Kidney (tissue), 14 donors: ENCODE measurements around the gene NPSR1. TPM values are rescaled to one million over a fixed set of nuclear protein-coding genes. Genes with fewer than 3 reads are reported as not detected.

Experiments
- DNase-seq, 5 donors: peaks; one replicate each; pipeline ENCODE4 v3.0.0-alpha.2; 2013 to 2020
- FAIRE-seq: peaks from 2 replicates; lab custom pipeline; 2012; peaks lifted over from hg19 to GRCh38; lab: Jason Lieb, UNC
- H3K27ac ChIP-seq, 2 donors: one replicate each; pipeline ENCODE4 v1.7.0; 2013; ENCODE audit warnings: low read depth in 2 of 2, low read length in 2 of 2, inconsistent platforms in 1 of 2
- H3K27me3 ChIP-seq: one replicate; pipeline ENCODE4 v1.7.1; 2013; ENCODE audit warnings: low read length, inconsistent platforms; ENCODE audit not compliant: control insufficient read depth, insufficient read depth
- H3K36me3 ChIP-seq, 3 donors: one replicate each; pipeline versions ENCODE4 v1.7.0 to v1.7.1; 2013; ENCODE audit warnings: low read length in 3 of 3, control low read depth in 1 of 3, inconsistent platforms in 1 of 3; ENCODE audit not compliant: insufficient read depth in 3 of 3, control insufficient read depth in 2 of 3
- H3K4me1 ChIP-seq, 3 donors: one replicate each; pipeline versions ENCODE4 v1.7.0 to v1.7.1; 2013; ENCODE audit warnings: low read length in 3 of 3, inconsistent platforms in 1 of 3, low read depth in 1 of 3; ENCODE audit not compliant: control insufficient read depth in 2 of 3, insufficient read depth in 2 of 3
- H3K4me3 ChIP-seq, 3 donors: one replicate each; pipeline versions ENCODE4 v1.7.0 to v1.8.1; 2013; ENCODE audit warnings: low read length in 3 of 3, control low read depth in 1 of 3, inconsistent platforms in 1 of 3
- H3K9ac ChIP-seq, 3 donors: one replicate each; pipeline versions ENCODE4 v1.7.0 to v1.7.1; 2013; ENCODE audit warnings: low read length in 3 of 3, control low read depth in 1 of 3, inconsistent platforms in 1 of 3
- H3K9me3 ChIP-seq, 3 donors: one replicate each; pipeline versions ENCODE4 v1.7.0 to v1.7.1; 2013; ENCODE audit warnings: low read length in 3 of 3, control low read depth in 1 of 3, inconsistent platforms in 1 of 3; ENCODE audit not compliant: control insufficient read depth in 2 of 3, insufficient read depth in 1 of 3
- CTCF ChIP-seq: IDR thresholded peaks from 3 replicates; pipeline ENCODE4 v1.5.1; 2012; ENCODE audit warnings: mild to moderate bottlenecking, moderate library complexity, borderline replicate concordance; ENCODE audit not compliant: insufficient read depth; ENCODE audit errors: extremely low read depth
- intact Hi-C: fragments of 100-400 bp; cut with DNase I; formaldehyde crosslinking; loops from one replicate; pipeline ENCODE4 v1.11.1; 2022
- polyA plus RNA-seq: library from polyadenylated mRNA; stranded (reverse); fragments of 350-450 nt; fragmentation: Illumina TruSeq; extraction: RNeasy Lipid Tissue Mini Kit (QIAGEN cat#74804); gene quantifications from one replicate; pipeline ENCODE4 v1.2.3, GENCODE V29; 2014; ENCODE audit warnings: low read depth, low replicate concordance; ENCODE audit not compliant: insufficient read depth
- total RNA-seq: library from RNA; stranded (reverse); fragmentation: NEBNext Ultra II Directional; extraction: Animal tissue kit (Norgen Biotek cat#: 25700); gene quantifications from one replicate; pipeline ENCODE4 v1.2.1, GENCODE V29; 2021
- donor health status: control.
- donor health status: control.
- donor health status: control.
- donor health status: control.
- donor health status: control.
- donor health status: DM: yes; HTN: yes; CAD: no.
- donor health status: Normal renal cell carcinoma (clear cell type).

Gene NPSR1
- total and polyA plus RNA-seq, 2 donors from 2014 or later = not detected

GRCh38 chr7:34653787-34654186 is 4.2 kb upstream of the NPSR1 start:
- DNase-seq = no peak
- Histone ChIP-seq H3K36me3 (no peaks in the 10 kb centered on the region), H3K27ac (no peak overlapping the region), H3K4me3 (no peak overlapping the region), H3K27me3 (no peaks in the 10 kb centered on the region), H3K4me1 (no peaks in the 10 kb centered on the region), H3K9ac (no peak overlapping the region), H3K9me3 (no peaks in the 10 kb centered on the region)
- no peak for TF ChIP-seq CTCF
- intact Hi-C loops = no loop called here
- FAIRE-seq = no peak

GRCh38 chr7:34655384-34655783 is 2.6 kb upstream of the NPSR1 start:
- intact Hi-C loops = no loop called here
- Histone ChIP-seq H3K9me3 (no peaks in the 10 kb centered on the region), H3K4me1 (no peaks in the 10 kb centered on the region), H3K27ac (no peak overlapping the region), H3K27me3 (no peaks in the 10 kb centered on the region), H3K4me3 (no peak overlapping the region), H3K9ac (no peak overlapping the region), H3K36me3 (no peaks in the 10 kb centered on the region)
- no peak for FAIRE-seq
- DNase-seq = no peak
- TF ChIP-seq CTCF = no peak

- Histone ChIP-seq H3K27ac (no peak overlapping the region), H3K4me3 (no peak overlapping the region), H3K4me1 (no peaks in the 10 kb centered on the region), H3K9me3 (no peaks in the 10 kb centered on the region), H3K36me3 (no peaks in the 10 kb centered on the region), H3K27me3 (no peaks in the 10 kb centered on the region), H3K9ac (no peak overlapping the region)
- no peak for TF ChIP-seq CTCF
- no peak for FAIRE-seq
- DNase-seq = no peak
- intact Hi-C loops = no loop called here
These were observed 2.0 kb upstream of the NPSR1 start for GRCh38 chr7:34656041-34656440.

- no peak for DNase-seq
These were observed 1.6 kb downstream of the NPSR1 start for GRCh38 chr7:34659472-34660075.

More at GRCh38 chr7:34659472-34660075, 1.6 kb downstream of the NPSR1 start:
- intact Hi-C loops = no loop called here
- H3K4me1 ChIP-seq = no peaks in the 10 kb centered on the region
- FAIRE-seq = no peak
- no peak overlapping the region for H3K9ac ChIP-seq
- no peaks in the 10 kb centered on the region for H3K27me3 ChIP-seq
- no peaks in the 10 kb centered on the region for H3K9me3 ChIP-seq
- no peak overlapping the region for H3K27ac ChIP-seq
- no peak for TF ChIP-seq CTCF
- H3K4me3 ChIP-seq = no peak overlapping the region
- H3K36me3 ChIP-seq = no peaks in the 10 kb centered on the region
